Nephron (organoid): Measurements from ENCODE around the gene TAS2R43.
"Not testable (repeated sequence)": the region's sequence is repeated elsewhere in the genome, so short reads cannot be mapped to it uniquely, and the experiment has no call there.

Experiments used
- H3K27ac Mint-ChIP-seq, 3 experiments: 2 replicates each; pipeline ENCODE4 v1.8.0; 2020; ENCODE audit warnings: mixed read lengths in 3 of 3, mild to moderate bottlenecking in 2 of 3, moderate library complexity in 1 of 3
- H3K27me3 Mint-ChIP-seq: 2 replicates; pipeline ENCODE4 v1.8.0; 2021; ENCODE audit warnings: low read depth, mild to moderate bottlenecking, moderate library complexity, mixed read lengths
- H3K36me3 Mint-ChIP-seq: 2 replicates; pipeline ENCODE4 v1.8.0; 2020; ENCODE audit warnings: low read depth, mixed read lengths
- H3K4me1 Mint-ChIP-seq: 2 replicates; pipeline ENCODE4 v1.8.0; 2020; ENCODE audit warnings: mixed read lengths
- H3K4me3 Mint-ChIP-seq, 3 experiments: 2 replicates each; pipeline ENCODE4 v1.8.0; 2020; ENCODE audit warnings: mild to moderate bottlenecking in 3 of 3, mixed read lengths in 3 of 3, moderate library complexity in 2 of 3
- H3K9me3 Mint-ChIP-seq: 2 replicates; pipeline ENCODE4 v1.8.0; 2020; ENCODE audit warnings: mixed read lengths
- TF ChIP-seq, protein P1 (sequence below), 3 experiments: fragments of 200-600 bp; sonication (generic); IDR thresholded peaks; one replicate each; pipeline ENCODE4 v1.5.0; 2021; ENCODE audit warnings: antibody characterized with exemption in 3 of 3; ENCODE audit not compliant: unreplicated experiment in 3 of 3

Gene TAS2R43

DNA sequence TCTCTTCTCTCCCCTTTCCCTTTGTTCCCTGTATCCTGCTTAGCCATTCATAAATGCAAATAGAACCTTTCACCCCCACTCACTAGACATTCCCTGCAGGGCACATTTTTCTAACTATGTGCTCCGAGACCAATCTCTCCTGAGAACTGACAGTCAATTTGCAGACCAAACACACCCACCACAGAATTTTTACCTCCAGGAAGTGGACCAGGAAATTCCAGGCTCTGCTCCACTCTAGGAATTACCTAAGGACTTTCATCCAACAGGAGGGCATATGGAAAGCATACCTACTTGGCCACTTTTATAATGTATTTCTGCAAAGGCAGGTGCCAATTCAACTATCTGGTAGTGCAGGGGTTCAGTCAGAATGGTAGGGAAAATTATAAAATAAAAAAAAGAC is 21.1 kb downstream of the TAS2R43 start:
- no peak overlapping the region for H3K27ac Mint-ChIP-seq
- no peaks in the 10 kb centered on the region for H3K4me1 Mint-ChIP-seq
- H3K27me3 Mint-ChIP-seq = no peaks in the 10 kb centered on the region
- peaks cover 28% of the 10 kb centered on the region for H3K36me3 Mint-ChIP-seq
- H3K9me3 Mint-ChIP-seq = no peaks in the 10 kb centered on the region
- TF ChIP-seq, protein P1, sequence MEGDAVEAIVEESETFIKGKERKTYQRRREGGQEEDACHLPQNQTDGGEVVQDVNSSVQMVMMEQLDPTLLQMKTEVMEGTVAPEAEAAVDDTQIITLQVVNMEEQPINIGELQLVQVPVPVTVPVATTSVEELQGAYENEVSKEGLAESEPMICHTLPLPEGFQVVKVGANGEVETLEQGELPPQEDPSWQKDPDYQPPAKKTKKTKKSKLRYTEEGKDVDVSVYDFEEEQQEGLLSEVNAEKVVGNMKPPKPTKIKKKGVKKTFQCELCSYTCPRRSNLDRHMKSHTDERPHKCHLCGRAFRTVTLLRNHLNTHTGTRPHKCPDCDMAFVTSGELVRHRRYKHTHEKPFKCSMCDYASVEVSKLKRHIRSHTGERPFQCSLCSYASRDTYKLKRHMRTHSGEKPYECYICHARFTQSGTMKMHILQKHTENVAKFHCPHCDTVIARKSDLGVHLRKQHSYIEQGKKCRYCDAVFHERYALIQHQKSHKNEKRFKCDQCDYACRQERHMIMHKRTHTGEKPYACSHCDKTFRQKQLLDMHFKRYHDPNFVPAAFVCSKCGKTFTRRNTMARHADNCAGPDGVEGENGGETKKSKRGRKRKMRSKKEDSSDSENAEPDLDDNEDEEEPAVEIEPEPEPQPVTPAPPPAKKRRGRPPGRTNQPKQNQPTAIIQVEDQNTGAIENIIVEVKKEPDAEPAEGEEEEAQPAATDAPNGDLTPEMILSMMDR (IDR thresholded peaks at IDR 0.05; ENCODE audit: unreplicated experiment in 3 of 3) = no peak
- H3K4me3 Mint-ChIP-seq = no peak overlapping the region

DNA sequence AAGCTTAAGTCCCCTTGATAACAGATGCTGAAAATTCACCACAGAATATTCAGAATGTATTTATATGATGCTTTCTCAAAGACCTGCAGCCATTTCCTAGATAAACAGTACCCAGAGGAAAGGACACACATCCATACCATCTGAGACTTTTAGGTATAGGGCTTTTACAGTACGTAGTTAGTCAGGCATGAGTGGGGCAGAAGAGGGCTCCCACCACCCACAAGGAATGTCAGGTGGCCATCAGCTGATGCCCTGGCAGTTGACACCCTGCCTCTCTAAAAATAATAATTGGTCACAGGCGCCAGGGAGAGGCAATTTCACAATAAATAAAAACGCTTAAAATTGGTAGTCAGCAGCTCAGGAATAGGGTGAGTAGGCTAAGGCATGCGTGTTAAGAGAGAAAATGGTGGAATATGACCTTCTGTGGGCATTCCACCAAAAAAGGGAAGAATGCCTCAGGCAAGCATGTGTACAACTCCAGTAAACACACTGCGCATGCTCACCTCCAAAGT is 22.2 kb downstream of the TAS2R43 start:
- H3K36me3 Mint-ChIP-seq = peaks cover 35% of the 10 kb centered on the region
- no peak overlapping the region for H3K27ac Mint-ChIP-seq
- H3K4me3 Mint-ChIP-seq = no peak overlapping the region
- no peaks in the 10 kb centered on the region for H3K4me1 Mint-ChIP-seq
- H3K27me3 Mint-ChIP-seq = no peaks in the 10 kb centered on the region
- TF ChIP-seq, protein P1 (IDR thresholded peaks at IDR 0.05; ENCODE audit: unreplicated experiment in 3 of 3) = no peak
- no peaks in the 10 kb centered on the region for H3K9me3 Mint-ChIP-seq

DNA sequence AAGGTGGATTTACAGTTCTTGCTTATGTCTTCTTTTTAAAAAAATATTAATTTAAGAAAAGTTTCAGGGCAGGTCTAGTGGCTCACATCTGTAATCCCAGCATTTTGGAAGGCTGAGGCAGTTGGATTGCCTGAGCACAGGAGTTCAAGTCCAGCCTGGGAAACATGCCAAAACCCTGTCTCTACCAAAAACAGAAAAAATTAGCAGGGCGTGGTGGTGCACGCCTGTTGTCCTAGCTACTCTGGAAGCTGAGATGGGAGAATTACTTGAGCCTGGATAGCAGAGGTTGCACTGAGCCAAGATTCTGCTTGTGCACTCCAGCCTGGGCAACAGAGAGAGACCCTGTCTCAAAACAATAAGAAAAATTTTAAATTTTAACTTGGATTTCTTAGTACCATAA is 24.6 kb downstream of the TAS2R43 start:
- Mint-ChIP-seq H3K4me1 (no peaks in the 10 kb centered on the region), H3K9me3 (no peaks in the 10 kb centered on the region), H3K4me3 (no peak overlapping the region), H3K27me3 (no peaks in the 10 kb centered on the region), H3K36me3 (peaks cover 39% of the 10 kb centered on the region), H3K27ac (no peak overlapping the region)
- TF ChIP-seq, protein P1 (IDR thresholded peaks at IDR 0.05; ENCODE audit: unreplicated experiment in 3 of 3) = no peak

DNA sequence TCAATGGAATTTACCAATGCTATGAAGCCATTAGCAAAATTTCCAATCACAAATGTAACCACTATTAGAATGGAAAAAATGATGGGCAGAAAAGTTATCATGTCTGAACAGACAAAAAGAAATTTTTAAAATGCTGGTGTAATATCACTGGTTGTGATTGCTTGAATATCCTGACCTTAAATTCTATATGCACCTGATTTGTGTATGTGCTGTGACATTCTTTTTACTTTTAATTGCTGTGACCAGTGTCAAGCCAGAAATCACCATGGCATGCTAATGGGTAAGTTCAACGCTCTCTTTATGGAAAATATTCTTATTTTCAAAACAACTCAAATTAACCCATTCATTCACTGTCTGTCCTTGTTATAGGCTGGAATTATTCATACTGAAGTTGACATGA is 29.9 kb downstream of the TAS2R43 start, which contains the start of gene TAS2R46:
Gene TAS2R46 (minus strand): TSS at position 101 of the 400 bp plus-strand sequence. CDS start 0 bp downstream, at position 101.
- not testable (repeated sequence) for H3K4me3 Mint-ChIP-seq, H3K9me3 Mint-ChIP-seq, H3K27me3 Mint-ChIP-seq, H3K27ac Mint-ChIP-seq, H3K4me1 Mint-ChIP-seq
- peaks cover 22% of the 10 kb centered on the region for H3K36me3 Mint-ChIP-seq

DNA sequence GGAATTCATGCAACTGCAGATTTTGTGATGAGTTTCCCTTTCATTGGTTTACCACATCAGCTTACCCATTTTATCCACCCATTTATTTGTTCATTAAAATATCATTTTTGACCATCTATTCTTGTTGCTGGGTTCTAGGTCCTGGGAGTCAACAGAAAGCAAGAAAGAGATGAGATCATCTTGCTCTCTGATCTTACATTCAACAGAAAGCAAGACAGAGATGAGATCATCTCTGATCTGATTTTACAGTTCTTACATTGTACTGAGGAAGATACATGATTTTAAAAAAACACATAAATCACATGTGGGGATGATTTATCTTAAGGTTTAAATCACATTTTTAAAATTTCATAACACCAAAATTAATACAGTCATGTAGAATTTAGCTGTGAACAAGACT is 32.3 kb downstream of the TAS2R43 start:
- TF ChIP-seq, protein P1 (IDR thresholded peaks at IDR 0.05; ENCODE audit: unreplicated experiment in 3 of 3) = no peak
- H3K4me3 Mint-ChIP-seq = no peak overlapping the region
- H3K27ac Mint-ChIP-seq = no peak overlapping the region
- H3K9me3 Mint-ChIP-seq = no peaks in the 10 kb centered on the region
- peaks cover 25% of the 10 kb centered on the region for H3K36me3 Mint-ChIP-seq
- no peaks in the 10 kb centered on the region for H3K4me1 Mint-ChIP-seq
- H3K27me3 Mint-ChIP-seq = no peaks in the 10 kb centered on the region

DNA sequence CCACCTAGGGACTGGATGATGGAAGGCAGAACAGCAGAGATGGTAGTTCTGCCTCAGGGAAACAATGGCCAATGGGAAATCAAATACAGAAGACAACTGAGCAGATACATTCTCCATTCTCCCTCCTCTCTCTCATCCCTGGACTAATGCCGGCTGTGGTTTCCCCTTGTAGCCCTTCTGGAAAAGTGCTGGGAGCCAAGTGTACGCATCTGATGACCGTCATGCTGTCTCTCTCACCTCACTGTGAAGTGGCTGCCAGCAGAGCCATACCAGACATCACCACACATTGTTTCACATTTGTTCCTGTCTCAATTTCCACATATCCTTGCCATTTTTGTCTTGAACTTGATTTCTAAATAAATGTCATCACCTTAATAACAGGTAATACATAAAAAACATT is 33.1 kb downstream of the TAS2R43 start:
- Mint-ChIP-seq H3K9me3 (no peaks in the 10 kb centered on the region), H3K27me3 (no peaks in the 10 kb centered on the region), H3K4me3 (no peak overlapping the region), H3K36me3 (peaks cover 18% of the 10 kb centered on the region), H3K4me1 (no peaks in the 10 kb centered on the region), H3K27ac (no peak overlapping the region)
- TF ChIP-seq, protein P1 (IDR thresholded peaks at IDR 0.05; ENCODE audit: unreplicated experiment in 3 of 3) = no peak
